Activated B cell treated with CpG ODN at 0.5 μM for 24 hours (primary cell): Measurements from ENCODE around the gene MB. TPM values are rescaled to one million over a fixed set of nuclear protein-coding genes. Genes with fewer than 3 reads are reported as not detected.

Experiments used
- ATAC-seq: fragments of 200-7000 bp; cut with Tn5 transposase; one replicate; pipeline ENCODE4 v1.10.0; 2021; ENCODE audit warnings: low read depth, mild to moderate bottlenecking, moderate library complexity
- CTCF ChIA-PET: fragments of 350-600 bp; sonication (Branson Sonifier 250); formaldehyde crosslinking; loops from one replicate; lab custom pipeline; 2021; ENCODE audit warnings: antibody characterized with exemption; lab: Charles Lee
- POLR2A ChIA-PET: fragments of 350-600 bp; sonication (Branson Sonifier 250); formaldehyde crosslinking; loops from one replicate; lab custom pipeline; 2021; ENCODE audit warnings: antibody characterized with exemption; lab: Charles Lee
- DNase-seq: peaks from one replicate; pipeline ENCODE4 v3.0.0; 2022
- H3K27ac Mint-ChIP-seq: one replicate; pipeline ENCODE4 v1.8.0; 2020; ENCODE audit warnings: mixed read lengths
- H3K27me3 Mint-ChIP-seq: one replicate; pipeline ENCODE4 v1.8.0; 2021; ENCODE audit warnings: mixed read lengths
- H3K36me3 Mint-ChIP-seq: one replicate; pipeline ENCODE4 v1.8.0; 2021; ENCODE audit warnings: low read depth, mixed read lengths
- H3K4me1 Mint-ChIP-seq: one replicate; pipeline ENCODE4 v1.8.0; 2021; ENCODE audit warnings: mixed read lengths
- H3K4me3 Mint-ChIP-seq: one replicate; pipeline ENCODE4 v1.8.0; 2020; ENCODE audit warnings: mild to moderate bottlenecking, mixed read lengths
- H3K9me3 Mint-ChIP-seq: one replicate; pipeline ENCODE4 v1.8.0; 2020; ENCODE audit warnings: mixed read lengths
- CTCF ChIP-seq: fragments of 200-600 bp; IDR thresholded peaks from one replicate; pipeline ENCODE4 v1.8.0; 2022; ENCODE audit warnings: antibody characterized with exemption, mild to moderate bottlenecking
- intact Hi-C: fragments of 100-400 bp; cut with micrococcal nuclease; formaldehyde crosslinking; loops from one replicate; pipeline ENCODE4 v1.15.1; 2024
- total RNA-seq: library from RNA; stranded (reverse); gene quantifications from 2 replicates; pipeline ENCODE4 v1.2.3, GENCODE V29; 2022

MB gene
- total RNA-seq, 1 donor from 2014 or later = not detected

- intact Hi-C loops = no loop called here
- no peak for TF ChIP-seq CTCF
- Mint-ChIP-seq H3K27me3 (peaks cover 16% of the 10 kb centered on the region), H3K4me3 (no peak overlapping the region), H3K36me3 (no peaks in the 10 kb centered on the region), H3K9me3 (no peaks in the 10 kb centered on the region), H3K4me1 (no peaks in the 10 kb centered on the region), H3K27ac (no peak overlapping the region)
- DNase-seq (no peak), ATAC-seq (no peak)
- ChIA-PET POLR2A (no interaction called here), CTCF (no interaction called here)
These were observed 15.2 kb downstream of the MB start for GRCh38 chr22:35601743-35602615.

- no peak for DNase-seq
- CTCF ChIA-PET = no interaction called here
- TF ChIP-seq CTCF = no peak
- Mint-ChIP-seq H3K36me3 (no peaks in the 10 kb centered on the region), H3K9me3 (no peaks in the 10 kb centered on the region), H3K4me1 (no peaks in the 10 kb centered on the region), H3K4me3 (no peak overlapping the region), H3K27ac (no peak overlapping the region), H3K27me3 (peaks cover 13% of the 10 kb centered on the region)
- ATAC-seq = no peak
- intact Hi-C loops = no loop called here
- POLR2A ChIA-PET = no interaction called here
These were observed 16.0 kb downstream of the MB start for GRCh38 chr22:35601013-35601580.

GRCh38 chr22:35600476-35600875, 16.7 kb downstream of the MB start:
- CTCF ChIA-PET = no interaction called here
- H3K4me1 Mint-ChIP-seq = no peaks in the 10 kb centered on the region
- POLR2A ChIA-PET = no interaction called here
- TF ChIP-seq CTCF = no peak
- DNase-seq (no peak), ATAC-seq (no peak)
- intact Hi-C loops = no loop called here
- H3K4me3 Mint-ChIP-seq = no peak overlapping the region
- no peaks in the 10 kb centered on the region for H3K9me3 Mint-ChIP-seq
- no peak overlapping the region for H3K27ac Mint-ChIP-seq
- H3K36me3 Mint-ChIP-seq = no peaks in the 10 kb centered on the region
- H3K27me3 Mint-ChIP-seq = peaks cover 11% of the 10 kb centered on the region

- Mint-ChIP-seq H3K27ac (no peak overlapping the region), H3K9me3 (no peaks in the 10 kb centered on the region), H3K4me3 (no peak overlapping the region), H3K27me3 (peaks cover 4% of the 10 kb centered on the region), H3K36me3 (no peaks in the 10 kb centered on the region), H3K4me1 (no peaks in the 10 kb centered on the region)
- no peak for TF ChIP-seq CTCF
- ATAC-seq (no peak), DNase-seq (no peak)
- ChIA-PET CTCF (no interaction called here), POLR2A (no interaction called here)
- intact Hi-C loops = no loop called here
These were observed 17.8 kb downstream of the MB start for GRCh38 chr22:35599364-35599763.

- H3K27me3 Mint-ChIP-seq = peaks cover 4% of the 10 kb centered on the region
- ATAC-seq = no peak
- no peak overlapping the region for H3K4me3 Mint-ChIP-seq
- ChIA-PET POLR2A (no interaction called here), CTCF (no interaction called here)
- H3K27ac Mint-ChIP-seq = no peak overlapping the region
- no peaks in the 10 kb centered on the region for H3K9me3 Mint-ChIP-seq
- no peaks in the 10 kb centered on the region for H3K4me1 Mint-ChIP-seq
- intact Hi-C loops = no loop called here
- DNase-seq = no peak
- H3K36me3 Mint-ChIP-seq = no peaks in the 10 kb centered on the region
- no peak for TF ChIP-seq CTCF
These were observed 18.8 kb downstream of the MB start for GRCh38 chr22:35598396-35598710.
